Measurements from ENCODE around the gene TXNIP.
A peak's percentile ranks its signal among the peaks of the same experiment; 100 is the strongest.

Gene TXNIP

DNA sequence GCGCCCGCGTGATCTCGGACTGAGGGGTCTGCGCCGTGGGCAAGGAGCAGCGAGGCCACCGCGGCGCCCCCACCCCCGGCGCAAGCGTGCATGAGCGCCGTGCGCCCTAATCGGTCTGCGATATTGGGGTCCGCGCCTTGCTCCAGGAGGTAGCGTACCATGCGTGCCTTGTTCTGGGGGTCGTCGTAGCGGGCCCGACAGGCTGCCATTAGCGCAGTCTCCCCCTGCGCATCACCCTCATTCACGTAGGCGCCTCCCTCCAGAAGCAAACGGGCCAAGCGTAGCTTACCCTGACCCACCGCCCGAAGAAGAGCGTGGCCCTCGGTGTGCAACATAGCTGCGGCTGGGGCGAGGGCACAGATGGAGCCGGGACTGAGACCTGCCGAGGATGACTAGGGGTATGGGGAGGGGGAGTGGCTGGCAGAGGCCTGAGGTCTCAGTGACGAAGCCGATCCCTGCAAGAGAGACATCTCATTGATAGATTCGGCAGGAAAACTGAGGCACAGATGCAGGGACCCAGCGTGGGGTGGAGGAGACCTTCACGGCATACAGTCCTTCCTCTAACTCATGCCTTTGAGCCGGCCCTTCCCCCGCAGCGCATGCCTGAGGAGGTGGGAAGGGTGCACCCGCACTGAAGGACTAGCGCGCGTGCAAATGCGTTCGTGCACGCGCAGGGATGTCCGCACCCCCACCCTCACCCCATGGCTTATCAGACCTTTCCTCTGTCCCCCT, 34.8 kb downstream of the TXNIP start:
- peak; percentile 32 for DNase-seq

DNA sequence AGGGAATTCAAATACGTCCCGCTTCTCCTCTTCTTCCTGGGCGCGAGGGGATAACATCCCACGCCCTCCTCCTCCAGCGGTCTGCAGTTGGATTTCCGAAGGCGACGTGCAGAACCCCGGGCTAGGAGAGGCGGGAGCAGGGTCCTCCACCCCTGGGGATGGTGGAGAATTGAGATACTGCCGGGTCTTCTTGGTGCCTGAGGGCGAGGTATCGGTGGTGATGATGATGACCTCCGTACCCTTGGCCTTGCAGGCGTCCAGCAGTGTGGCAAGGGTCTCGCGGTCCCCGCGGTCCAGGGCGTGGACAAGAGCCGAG, 35.3 kb downstream of the TXNIP start:
- no peak for DNase-seq

DNA sequence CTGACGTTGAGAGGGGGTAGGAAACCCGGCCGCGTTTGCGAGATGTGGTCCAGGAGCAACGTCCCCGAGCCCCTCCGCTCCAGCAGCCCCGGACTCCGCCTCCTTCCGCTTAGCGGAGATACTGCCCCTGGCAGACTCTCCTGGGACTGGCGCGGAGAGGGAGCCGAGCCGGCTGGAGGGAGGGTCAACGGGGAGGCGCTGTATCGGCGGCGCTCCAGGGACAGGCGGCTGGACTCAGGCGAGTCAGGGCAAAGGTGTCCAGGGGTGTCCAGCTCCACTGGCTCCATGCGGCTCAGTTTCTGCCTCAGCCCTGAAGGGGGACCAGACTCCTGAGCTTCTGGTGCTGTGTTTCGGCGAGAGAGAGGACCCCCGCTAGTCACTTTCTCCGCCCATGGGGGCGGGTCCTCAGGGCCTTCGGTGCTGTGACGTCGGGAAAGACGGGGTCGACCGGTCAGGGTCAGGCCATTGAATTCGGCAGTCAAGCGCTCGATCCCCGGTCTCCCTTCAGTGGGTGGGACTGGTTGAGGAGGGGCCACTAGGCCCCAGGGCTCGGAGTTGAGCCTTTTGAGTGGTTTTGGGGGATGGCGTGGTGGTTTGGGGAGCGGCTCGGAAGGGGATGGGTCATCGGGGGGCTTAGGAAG, 35.8 kb downstream of the TXNIP start:
- peak; percentile 63 for DNase-seq

DNA sequence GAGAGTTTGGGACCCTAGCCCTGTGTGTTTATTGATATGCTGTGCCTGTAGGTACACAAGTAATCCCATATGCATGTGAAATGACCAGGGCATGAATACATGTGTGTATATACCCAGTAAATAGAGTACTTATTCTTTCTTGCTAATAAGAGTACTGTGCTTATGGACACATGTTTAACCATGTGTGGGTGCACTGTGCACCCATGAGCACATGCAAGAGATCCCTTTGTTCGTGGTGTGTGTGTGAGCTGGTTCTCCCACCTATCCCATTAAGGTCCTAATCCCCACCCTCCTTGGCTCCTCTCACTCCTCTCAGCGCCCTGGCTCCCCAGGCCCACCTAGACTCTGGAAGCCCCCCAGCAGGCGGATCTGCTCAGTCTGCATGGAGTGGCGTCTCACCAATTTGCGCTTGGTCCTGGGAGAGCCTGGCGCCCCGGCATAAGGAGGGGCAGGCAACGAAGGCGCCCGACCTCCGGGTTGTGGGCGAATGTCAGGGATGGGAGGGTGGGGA, 36.4 kb downstream of the TXNIP start:
- DNase-seq: no peak

DNA sequence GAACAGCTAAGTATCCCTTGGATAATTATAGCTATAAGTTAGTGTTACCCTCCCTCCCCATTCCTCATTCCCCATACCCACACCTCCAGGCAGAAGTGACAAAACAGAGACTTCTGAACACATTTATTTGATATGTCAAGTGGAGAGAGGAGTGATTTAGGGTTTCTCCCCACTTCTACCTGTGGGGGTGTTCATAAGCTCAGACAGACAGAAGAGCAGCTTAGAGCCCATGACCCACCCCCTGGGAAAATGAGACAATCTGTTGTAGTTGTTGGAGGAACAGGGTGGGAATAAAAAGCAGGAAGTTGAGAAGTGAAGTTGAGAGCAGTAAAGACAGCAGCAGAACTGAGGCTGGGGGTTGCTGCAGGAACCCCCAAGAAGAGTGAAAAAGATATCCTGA, 37.0 kb downstream of the TXNIP start:
- DNase-seq: no peak

DNA sequence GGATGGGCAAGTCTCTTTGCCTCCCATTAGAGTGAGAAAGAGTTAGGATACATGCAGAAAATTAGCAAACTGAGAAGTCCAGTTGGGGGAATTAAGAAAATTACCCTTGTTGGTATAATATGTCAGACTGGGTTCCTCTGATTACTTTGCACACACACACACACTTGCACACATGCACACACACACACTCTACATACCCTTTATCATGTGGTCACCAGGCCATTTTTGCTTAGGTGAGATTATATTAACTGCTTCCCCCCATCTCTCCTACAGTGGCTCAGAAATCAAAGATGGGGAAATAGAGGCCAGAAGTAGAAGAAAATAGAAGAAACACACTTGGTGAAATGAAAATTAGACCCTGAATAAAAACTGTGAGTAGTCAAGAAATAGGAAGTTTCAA, 37.6 kb downstream of the TXNIP start:
- DNase-seq: peak; percentile 22

DNA sequence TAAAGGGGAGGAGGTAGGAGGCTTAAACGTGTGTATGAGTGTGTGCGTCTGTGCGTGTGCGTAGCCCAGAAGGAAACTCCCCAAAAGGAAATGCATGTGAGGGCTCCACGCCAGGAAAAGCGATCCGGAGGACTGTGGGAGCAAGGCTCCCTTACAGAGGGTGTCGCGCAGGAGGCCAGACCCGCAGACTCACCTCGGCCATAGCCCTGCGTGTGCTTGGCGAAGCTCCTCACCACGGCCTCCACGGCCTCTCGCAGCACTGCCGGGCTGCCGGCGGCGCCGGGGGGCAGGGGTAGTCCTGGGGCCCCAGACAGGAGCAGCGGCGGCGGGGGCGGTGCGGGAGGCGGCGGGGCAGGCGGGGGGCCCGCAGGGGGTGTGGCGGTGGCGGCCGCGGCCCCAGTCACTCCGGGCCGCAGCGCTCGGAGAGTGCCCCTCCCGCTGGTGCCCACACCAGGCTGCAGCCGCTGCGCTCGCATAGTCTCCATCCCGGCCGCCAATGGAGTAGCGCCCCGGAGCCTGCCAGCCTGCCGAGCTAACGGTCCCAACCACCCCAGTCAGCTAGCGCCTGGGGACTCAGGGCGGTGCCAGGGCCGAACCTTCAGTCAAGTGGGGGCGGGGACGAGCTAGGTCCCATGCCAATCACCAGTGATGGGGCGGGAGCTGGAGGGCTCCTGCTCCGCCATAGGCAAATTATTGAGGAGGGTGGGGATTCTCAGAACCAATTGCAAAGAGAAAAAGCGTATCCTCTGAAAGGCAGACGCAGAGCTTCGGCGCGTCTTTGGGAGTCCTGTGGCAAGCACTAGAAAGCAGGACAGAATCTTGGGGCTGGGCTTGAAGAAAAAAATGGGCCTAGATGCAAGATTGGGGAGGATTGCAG, 38.7 kb downstream of the TXNIP start, which contains the start of gene LIX1L:
Gene LIX1L (minus strand): TSS at position 575 of the 877 bp plus-strand sequence. CDS start 90 bp downstream, at position 485.
- peak; percentile 99 for DNase-seq

DNA sequence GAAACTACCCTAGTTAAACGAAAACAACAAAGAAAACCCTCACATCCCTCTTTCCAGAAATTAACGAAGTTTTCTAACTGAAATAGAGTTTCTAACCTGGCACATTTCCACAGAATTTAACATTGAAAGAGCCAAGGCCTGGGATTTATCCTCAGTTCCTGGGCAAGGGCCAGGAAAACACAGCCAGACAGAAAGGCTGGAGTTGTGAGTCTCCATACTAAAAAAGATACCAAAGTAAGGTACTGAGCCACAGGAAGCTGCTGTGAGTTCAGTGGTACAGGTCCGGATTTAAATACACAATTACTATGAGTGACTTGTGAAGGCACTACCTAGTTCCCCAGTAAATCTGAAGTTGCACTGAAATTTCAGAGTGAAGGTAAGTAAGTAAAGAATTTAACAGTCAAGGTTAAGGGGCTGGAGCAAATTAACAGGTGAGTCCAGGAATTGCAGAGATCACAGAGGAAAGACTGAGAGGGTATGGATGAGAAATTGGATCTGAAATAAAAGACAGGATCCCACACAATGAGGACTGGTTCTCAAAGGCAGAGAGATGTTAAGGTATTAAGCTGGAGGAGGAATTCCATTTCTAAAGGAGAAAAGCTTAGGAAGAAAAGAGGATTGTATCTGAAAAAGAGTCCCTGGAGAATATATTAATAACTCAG, 39.5 kb downstream of the TXNIP start:
- DNase-seq: no peak

DNA sequence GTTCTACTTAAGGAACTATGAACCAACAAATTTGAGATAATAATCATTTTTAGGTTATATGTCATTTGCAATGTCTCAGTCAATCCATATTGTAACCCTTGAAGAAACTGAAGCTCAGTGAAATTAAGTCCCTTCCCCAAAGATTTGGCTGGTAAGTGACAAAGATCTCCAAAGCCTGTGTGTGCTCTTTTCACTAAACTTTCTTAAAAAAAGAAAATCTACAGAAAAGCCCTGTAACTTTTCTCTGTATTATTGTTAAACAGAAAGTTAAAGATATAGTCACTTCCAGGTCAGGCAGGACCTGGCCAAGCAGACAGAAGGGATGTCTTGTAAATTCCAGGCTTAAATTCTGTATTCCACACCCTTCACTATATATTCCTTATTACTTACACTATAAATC, 40.0 kb downstream of the TXNIP start:
- no peak for DNase-seq

DNA sequence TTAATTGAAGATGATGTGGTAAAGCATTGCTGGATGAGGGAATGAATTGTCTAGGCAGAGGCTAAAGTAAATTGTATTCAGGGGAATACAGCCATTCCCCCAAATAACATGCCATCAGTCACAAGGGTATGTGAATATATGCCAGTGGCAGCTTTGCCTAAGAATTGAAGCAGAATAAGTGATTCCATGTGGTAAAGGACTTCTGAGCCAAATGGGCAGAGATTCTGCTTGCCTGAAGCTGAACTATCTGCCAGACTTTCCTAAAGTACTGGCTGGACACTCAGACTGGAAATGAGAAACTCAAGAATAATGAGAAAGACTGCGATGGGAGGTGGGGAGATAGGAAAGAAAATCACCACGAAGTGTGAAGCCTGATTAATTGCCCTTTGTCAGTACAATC, 40.9 kb downstream of the TXNIP start:
- no peak for DNase-seq

DNA sequence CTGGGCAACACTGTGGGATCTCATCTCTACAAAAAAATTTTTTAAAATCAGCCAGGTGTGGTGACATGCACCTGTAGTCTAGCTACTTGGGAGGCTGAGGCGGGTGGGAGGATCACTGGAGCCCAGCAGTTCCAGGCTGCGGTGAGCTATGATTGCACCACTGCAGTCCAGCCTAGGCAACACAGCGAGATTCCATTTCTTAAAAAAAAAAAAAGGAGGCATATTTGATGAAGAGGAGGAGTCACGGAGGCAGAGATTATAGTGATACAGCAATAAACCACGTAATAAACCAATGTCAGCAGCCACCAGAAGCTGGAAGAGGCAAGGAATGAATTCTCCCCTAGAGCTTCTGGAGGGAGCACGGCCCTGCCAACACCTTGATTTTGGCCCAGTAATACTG, 42.5 kb downstream of the TXNIP start:
- no peak for DNase-seq

DNA sequence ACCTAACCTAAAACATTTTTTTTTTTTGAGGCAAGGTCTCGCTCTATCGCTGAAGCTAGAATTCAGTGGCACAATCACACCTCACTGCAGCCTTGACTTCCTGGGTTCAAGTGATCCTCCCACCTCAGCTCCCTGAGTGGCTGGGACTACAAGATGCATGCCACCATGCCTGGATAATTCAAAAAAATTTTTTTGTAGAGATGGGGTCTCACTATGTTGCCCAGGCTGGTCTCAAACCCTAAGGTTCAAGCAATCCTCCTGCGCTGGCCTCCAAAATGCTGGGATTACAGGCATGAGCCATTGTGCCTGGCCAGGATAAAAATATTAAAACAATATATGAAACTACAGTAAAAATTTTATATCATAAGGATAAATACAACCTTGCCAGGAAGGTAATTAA, 43.5 kb downstream of the TXNIP start:
- no peak for DNase-seq

DNA sequence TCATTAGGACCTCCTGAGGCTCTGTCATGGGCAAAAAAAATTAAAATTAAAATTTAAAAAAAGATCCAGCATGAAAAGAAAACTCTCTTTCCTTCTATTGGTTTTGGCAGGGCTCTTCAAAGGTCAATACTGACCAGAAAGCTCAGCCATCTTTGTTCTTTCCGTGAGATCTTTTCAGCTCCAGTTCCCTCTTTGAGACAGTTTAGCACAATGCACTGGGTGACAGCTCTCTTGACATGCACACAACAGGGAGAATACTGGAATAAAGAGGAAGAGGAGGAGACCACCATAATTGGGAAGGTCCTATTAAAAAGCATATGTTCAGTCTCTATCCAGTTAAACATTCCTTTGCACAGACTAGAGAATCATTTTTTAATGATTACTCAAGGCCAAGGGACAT, 44.9 kb downstream of the TXNIP start:
- DNase-seq: no peak

DNA sequence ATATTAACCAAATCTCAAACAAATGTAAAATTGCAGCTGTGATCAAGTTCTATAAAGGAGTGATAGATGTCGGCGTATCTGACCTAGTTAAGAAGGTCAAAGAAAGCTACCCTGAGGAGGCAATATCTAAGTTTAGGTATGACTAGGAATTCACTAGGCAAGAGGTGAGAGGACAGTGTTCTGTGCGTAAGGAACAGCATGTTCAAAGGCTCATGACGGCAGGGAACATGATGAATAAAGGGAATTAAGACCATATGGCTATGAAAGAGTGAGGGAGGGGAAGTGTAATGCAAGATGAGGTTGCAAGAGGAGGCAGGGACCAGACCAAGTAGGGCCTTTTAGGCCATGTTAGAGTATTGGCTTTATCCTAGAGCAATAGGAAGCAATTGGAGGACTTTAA, 47.2 kb downstream of the TXNIP start:
- DNase-seq: no peak

DNA sequence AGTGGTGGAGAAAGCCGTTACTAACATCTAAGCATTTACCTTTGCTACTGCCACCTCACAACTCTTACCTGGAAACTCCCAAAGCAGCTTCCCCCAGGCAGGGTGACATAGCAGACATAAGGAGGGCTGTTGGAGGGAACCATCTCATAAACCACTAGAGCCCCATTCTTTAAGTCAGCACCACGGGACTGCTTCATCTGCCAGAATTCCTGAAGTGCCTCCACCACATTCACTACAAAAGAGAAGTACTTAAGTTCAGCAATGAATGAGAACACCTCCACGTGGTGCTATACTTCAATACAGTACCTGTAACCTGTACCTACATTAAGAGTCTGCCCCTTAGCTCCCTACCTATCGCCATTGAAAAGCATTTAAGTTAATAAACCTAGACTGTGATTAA, 48.8 kb downstream of the TXNIP start:
- no peak for DNase-seq

DNA sequence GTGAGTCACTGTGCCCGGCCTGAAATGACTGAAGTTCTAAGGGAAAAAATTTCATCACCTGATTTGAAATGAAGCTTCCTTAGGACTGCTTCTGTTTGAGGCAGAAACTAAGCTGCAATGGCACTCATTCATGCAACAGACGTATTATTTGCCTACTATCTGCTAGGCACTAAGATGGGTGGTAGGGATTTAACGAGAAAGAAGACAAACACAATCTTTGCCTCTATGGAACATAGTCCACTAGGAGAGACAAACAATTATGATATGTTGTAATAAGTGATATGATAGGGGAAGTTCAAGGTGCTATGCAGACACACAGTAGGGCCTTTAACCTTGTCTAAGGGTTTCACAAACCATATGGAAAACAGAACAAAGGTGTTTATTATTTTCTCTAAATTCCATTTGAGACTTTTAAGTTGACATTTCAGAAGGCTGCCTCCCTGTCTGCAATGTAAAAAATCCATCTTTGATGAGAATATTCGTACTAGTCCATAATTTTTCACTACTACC, 49.8 kb downstream of the TXNIP start:
- no peak for DNase-seq

DNA sequence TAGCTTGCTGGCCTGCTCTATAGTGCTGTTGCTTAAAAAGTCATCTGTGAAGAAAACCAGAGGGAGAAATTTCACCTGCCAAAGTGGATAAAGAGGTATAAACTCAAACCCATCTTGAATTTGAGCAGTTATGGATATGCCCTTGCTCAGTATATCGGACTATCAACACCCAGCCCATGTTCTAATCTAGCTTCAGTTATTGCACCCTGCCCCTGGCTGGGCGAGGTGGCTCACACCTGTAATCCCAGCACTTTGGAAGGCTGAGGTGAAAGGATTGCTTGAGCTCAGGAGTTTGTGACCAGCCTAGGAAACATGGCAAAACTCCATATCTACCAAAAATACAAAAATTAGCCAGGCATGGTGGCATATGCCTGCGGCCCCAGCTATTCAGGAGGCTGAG, 51.8 kb downstream of the TXNIP start:
- no peak for DNase-seq

DNA sequence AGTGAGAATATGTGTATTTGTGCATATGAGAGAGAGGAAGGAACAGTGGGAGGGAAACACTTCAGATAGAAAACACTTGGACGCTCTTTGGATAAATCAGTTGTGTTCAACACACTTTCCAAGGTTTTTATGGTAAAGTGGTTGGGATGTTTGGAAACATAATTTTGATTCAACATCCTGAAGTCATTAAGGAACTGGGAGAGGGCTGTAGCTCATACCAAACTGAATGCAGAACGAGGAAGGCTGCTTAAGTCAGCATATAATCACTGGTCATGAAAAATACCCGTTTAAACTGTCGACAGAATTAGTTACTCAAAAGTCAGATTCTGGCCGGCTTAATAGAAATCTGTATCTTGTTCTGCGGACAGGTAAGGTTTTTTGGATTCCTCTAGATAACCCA, 53.5 kb downstream of the TXNIP start:
- no peak for DNase-seq

Measured in hematopoietic multipotent progenitor cell treated with erythropoietin and hydrocortisone succinate and interleukin-3 and kit ligand, for 8 days (in vitro differentiated cells).